Subcutaneous preadipocyte (primary cell): ENCODE data around the gene CCL24. TPM values are rescaled to one million over a fixed set of nuclear protein-coding genes. Genes with fewer than 3 reads are reported as not detected.

Source experiments
- total RNA-seq: library from RNA; depleted of rRNA; stranded (reverse); fragments of >200 nt; gene quantifications from 2 replicates; pipeline ENCODE4 v1.2.3, GENCODE V29; 2012

The CCL24 gene
- total RNA-seq = not detected in 2 replicates

GRCh38 chr7:75813781-75814236 is at the start of gene CCL24:
TSS of gene CCL24 (minus strand) at chr7:75813806. CDS start at chr7:75813715, 91 bp downstream.

GRCh38 chr7:75772081-75773077 is 41.2 kb downstream of the CCL24 start, which contains the start of gene CCL26:
TSS of gene CCL26 (minus strand) at chr7:75772211. CDS start at chr7:75772176, 35 bp downstream.

Other genes starting within 250 kb of the CCL24 start
- 7.0 and 15.6 TPM in 2 replicates for gene HIP1, start 74.9 kb downstream of the CCL24 start, total RNA-seq
- 0.37 TPM in 1 of 2 replicates, not detected in the other for gene CCL26, start 41.6 kb downstream of the CCL24 start, total RNA-seq
- 14.3 and 15.8 TPM in 2 replicates for gene RHBDD2, start 65.2 kb upstream of the CCL24 start, total RNA-seq
- gene POR, start 101.3 kb upstream of the CCL24 start, total RNA-seq = 175 and 190 TPM in 2 replicates
- 26.0 and 41.9 TPM in 2 replicates for gene TMEM120A, start 180.8 kb upstream of the CCL24 start, total RNA-seq
- 26.8 and 38.9 TPM in 2 replicates for gene STYXL1, start 234.2 kb upstream of the CCL24 start, total RNA-seq
- 48.1 and 48.5 TPM in 2 replicates for gene MDH2, start 234.3 kb upstream of the CCL24 start, total RNA-seq